ENCODE results near the gene TMCC3.
"Not testable (repeated sequence)": the region's sequence is repeated elsewhere in the genome, so short reads cannot be mapped to it uniquely, and the experiment has no call there.

The TMCC3 gene

GRCh38 chr12:94650143-94651056 is at the start of gene TMCC3:
Gene TMCC3 (minus strand): TSS chr12:94650557. CDS start chr12:94650430, 127 bp downstream.
- no peak for FAIRE-seq

DNA sequence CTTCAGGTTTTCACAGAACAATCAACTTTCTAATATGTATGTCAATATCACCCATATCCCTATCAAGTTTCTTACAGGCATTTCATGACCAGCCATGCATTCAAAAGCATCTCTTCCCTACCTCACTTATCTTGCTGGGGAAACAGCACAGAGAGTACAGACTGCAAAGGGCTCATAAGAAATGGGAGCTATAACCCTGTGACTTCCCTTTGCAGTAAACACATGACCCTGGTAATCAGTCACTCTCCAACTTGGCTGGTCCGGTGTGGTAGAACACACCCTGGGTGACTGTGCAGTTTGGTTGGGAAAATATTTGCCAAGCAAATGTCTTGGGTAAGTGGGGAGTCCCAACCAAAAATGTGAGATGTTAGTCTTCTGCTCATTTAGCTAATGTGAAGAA is 49.4 kb upstream of the TMCC3 start:
- no peak for FAIRE-seq

DNA sequence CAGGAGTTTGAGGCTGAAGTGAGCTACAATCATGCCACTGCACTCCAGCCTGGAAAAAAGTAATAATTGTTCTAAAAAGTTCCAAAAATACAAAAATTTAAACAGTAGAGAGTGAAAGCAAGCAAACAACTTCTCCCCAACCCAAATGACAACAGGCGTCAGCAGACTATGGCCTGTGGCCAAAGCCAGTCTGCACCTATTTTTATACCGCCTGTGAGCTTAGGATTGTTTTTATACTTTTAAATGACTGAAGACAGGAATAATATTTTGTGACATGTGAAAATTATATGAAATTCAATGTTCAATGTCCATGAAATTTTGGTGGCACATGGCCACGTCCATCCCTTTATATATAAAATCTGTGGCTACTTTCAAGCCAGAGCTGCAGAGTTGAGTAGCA is 48.2 kb upstream of the TMCC3 start:
- FAIRE-seq, result no peak

DNA sequence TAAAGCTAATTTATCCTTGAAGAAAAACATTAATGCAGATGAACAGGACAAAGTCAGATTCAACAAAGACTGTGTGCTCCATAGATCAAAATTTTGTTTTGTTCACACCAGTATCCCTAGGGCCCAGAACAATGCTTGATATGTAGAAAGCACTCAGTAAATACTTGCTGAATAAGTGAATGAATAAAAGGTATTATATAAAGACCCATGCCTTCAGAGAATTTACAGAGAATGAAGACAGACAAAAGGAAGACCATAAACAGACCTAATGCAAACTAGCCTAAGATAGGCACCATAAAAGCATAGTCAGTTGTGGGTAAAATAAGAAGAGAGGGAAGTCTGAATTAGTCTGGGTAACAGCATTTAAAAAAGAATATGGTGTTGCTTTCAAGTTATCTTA is 47.3 kb upstream of the TMCC3 start:
- no peak for FAIRE-seq

- FAIRE-seq, result no peak
Observed at GRCh38 chr12:94694732-94695131, 44.4 kb upstream of the TMCC3 start.

- not testable (repeated sequence) for FAIRE-seq
Observed at GRCh38 chr12:94692826-94693225, 42.5 kb upstream of the TMCC3 start.

DNA sequence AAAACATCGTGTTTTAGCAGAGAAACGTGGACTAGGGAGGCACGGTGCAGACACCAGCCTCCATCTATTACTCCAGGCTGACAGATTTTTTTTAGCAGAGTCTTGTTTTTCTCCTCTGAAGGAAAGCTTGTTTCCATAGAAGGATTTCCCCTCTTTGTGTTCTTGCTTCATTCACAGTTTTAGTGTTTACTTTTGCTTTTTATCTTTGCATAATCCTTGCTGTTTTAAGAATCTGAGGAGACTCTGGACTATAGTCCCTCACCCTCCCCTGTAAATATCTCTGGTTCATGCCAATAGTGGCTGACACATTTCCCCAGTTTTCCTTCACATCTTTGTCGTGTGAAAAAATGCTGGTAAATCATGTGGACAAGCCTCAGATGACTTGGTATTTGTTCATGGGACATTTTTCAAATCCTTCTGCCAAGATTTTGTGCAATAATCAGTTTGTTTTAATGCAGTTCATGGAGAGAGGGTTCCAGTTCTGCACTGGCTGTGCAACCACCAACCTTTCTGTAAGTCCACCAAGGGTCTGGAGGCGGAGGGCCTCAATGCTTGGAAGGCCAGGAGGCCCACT is 39.9 kb upstream of the TMCC3 start:
- no peak for FAIRE-seq

DNA sequence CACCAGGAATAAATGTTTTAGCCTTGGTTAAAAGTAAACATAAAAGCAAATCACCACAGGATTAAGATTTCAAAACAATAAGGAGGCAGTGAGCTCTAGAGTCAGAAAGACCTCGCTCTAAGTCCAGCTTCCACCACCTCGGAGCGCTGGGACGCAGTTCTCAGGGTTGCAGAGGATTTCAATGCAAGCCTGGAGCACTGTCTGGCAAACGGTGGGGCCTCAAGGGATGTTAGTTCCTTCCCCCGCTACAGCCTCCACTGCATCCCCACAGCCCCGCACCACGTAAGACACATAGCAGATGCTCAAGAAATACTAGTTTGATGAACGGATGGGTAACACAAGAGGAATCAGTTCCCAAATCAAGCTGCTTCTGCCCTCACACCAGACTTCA is 39.3 kb upstream of the TMCC3 start:
- no peak for FAIRE-seq

GRCh38 chr12:94689002-94689645 is 38.8 kb upstream of the TMCC3 start:
- FAIRE-seq, result no peak

GRCh38 chr12:94687891-94688290 is 37.5 kb upstream of the TMCC3 start:
- FAIRE-seq, result no peak

- FAIRE-seq, result no peak
Observed at GRCh38 chr12:94686834-94687628, 36.7 kb upstream of the TMCC3 start.

DNA sequence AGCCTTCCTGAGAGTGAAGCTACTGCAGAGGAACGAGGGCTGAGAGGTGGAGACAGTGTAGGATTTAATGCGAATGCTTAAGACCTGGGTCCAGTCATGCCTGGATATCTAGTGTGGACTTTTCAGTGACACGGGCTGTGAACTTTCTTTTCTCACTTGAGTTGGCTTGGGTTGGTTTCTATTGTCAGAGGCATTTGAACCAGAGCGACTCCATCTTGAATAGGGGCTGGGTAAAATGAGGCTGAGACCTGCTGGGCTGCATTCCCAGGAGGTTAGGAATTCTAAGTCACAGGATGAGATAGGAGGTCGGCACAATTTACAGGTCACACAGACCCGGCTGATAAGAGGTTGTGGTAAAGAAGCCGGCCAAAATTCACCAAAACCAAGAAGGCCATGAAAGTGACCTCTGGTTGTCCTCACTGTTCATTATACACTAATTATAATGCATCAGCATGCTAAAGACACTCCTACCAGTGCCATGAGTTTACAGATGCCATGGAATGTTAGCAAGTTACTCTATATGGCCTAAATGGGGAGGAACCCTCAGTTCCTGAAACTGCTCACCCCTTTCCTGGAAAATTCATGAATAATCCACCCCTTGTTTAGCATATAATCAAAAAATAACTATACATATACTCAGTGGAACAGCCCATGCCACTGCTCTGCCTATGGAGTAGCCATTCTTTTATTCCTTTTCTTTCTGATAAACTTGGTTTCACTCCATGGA is 34.2 kb upstream of the TMCC3 start:
- FAIRE-seq, result no peak

DNA sequence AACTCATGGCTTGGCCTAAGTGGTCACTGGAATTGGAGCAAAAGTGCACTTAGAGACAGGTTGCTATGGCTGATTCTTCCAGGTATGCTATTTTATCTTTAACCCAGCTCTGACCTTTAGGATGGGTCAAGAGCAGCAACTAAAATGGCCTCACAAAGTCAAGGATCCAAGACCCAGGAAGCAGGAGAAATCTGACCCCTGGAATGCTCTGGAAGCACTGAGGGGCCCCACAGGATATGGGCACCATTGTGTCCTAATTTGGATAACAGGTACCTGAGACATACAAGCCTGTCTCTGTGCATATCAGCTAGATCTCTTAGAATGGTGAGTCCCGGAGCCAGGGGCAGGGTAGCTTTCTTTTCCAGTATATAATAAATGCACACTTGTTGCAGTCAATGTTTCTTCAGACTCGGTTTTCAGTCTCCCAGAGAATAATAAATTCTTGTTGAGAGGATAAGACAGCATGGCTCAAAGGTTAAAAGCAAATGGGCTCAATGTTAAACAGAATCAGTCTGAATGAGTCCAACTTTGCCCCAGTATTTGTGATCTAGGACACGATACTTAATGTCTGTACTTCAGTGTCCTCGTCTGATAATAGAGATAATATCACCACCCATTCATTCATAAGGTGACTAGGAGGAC is 29.3 kb upstream of the TMCC3 start:
- FAIRE-seq, result no peak

DNA sequence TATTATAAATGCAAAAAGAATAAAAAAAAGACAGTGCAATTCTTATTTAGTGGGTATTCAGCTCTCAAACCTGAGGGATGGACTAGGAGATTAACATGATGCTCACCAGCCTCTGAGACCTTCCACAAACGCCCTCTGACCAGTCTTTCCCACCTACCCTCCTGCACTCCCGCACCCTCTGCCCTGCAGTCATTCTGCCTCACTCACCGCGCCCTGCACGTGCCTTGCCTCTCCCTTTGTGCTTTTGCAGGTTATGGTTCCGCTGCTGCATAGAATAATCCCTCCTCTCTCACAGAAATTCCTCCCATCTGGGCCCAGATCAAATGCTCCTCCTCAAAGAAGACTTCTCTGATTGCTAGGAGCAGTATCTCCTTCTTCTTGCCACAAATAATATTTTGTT is 28.5 kb upstream of the TMCC3 start:
- no peak for FAIRE-seq

DNA sequence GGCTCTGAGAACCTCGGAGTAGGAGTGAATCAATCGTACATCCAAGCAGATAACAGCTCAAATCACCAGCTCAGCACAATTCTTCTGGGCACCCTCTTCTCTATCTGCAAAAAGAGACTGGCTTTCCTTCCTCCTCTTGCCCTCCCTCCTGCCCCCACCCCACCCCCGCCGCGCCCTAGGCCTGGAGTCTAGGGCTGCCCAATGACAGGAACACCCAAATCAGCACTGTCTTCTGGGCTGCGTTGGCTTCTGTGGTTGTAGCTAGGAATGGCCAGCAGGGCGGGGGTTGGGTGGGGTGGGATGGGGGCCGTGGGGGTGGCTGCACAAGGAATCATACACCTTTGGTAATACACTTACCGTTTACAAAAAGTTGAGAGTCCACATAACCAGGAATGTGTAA is 28.0 kb upstream of the TMCC3 start:
- no peak for FAIRE-seq

DNA sequence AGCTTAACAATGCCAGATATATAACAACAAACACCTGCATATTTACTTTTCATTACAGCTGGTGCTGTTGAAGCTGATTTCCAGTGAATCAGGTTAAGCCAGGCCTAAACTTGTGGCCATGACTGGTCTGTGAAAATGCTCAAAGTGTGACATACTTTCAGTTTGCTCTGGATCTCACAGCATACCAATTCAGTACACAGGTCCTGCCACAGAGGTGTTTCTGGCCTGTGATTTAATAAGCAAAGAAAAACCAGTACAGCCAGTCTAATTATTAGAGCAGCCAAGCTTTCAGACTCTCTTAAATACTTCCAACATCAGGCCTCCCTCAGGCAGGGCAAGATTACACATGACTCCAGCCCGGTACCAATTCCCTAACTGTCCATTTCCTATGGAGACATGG is 27.4 kb upstream of the TMCC3 start:
- no peak for FAIRE-seq

DNA sequence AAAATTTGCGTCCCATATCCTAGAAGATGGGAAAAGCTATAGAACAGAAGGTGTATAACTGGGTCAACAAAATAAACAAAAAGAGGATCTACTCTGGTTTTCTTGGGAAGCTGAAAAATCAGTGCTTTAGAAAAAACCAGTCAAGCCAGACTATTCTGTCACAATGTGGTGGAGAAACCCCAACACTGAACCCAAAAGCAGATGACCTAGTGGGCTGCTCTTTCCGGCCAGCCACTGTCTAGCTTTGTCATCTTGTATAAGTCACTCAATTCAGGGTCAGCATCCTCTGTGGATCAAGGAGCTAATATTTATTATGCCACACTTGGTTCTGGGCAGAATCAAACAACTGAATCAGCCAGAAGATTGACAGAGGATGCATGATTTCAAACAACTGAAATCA is 26.6 kb upstream of the TMCC3 start:
- FAIRE-seq, result no peak

DNA sequence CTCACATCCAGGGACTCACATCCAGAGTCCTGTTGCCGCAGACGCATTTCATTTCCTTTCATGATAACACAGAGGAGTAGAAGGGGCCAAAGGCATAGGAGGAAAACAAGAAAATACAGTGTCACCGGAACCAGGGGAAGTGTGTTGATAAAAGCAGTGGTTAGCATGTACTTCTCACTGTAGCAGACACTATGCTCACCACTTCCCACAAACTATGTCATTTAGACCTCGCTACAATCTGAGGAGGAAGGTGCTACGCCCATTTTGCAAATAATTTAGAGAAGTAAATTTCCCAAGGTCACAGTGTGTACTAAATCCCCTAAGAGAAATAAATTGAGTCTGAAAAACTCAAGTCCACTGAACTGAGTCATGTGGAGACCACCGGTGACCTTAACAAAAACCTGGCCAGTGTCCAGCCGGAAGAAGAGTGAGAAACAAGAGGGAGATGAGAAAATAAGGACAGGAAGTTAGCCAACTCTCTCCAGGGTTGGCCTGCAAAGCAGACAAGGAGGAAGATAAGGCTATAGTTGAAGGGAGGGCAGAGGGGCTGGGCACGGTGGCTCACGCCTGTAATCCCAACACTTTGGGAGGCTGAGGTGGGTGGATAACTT is 25.8 kb upstream of the TMCC3 start:
- FAIRE-seq, result no peak

DNA sequence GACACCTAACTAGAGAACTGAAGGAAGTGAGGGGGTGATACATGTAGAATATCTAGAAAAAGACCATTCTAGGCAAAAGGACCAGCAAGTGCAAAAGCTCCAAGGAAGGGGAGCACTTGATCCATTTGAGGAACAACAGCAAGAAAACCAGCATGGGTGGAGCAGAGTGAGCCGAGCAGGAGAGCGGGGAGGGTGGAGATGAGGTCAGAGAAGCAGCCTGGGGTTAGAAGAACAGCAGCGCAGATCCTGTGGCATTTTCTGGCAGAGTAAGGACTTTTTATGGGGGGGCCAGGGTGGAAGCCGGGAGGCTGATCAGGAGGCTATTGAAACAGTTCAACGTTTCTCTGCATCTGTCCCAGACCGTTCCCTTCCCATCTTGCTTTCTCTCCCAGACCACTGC is 24.5 kb upstream of the TMCC3 start:
- no peak for FAIRE-seq

DNA sequence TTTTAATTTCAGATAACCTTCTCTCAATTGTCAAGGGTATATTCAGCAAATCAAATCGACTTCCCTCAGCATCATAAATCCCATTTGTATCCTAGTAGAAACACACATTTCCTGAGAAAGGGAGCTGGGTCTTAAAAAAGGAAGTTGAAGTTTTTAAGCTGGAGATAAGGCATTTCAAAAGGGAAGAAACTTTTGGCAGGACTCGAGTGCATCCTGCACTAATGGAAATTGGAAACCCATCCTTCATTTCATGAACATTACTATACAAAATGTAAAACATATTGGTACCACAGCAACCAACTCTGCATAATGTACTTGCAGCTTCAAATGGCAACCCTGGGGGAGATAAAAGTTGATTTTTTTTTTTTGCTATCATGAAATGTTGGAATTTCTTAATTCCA is 23.7 kb upstream of the TMCC3 start:
- no peak for FAIRE-seq

GRCh38 chr12:94673496-94673895 is 23.1 kb upstream of the TMCC3 start:
- FAIRE-seq, result no peak
